Retinal pigment epithelial cell (primary cell): ENCODE measurements around the gene RFX8.

ENCODE experiments used
- DNase-seq: peaks from one replicate; pipeline ENCODE4 v3.0.0-alpha.2; 2010; ENCODE audit warnings: low read depth
- H3K4me3 ChIP-seq: 2 replicates; pipeline ENCODE4 v1.5.1; 2011; ENCODE audit warnings: mild to moderate bottlenecking, low read length, control low read depth, moderate library complexity
- CTCF ChIP-seq: conservative IDR thresholded peaks from 2 replicates; pipeline ENCODE4 v1.5.1; 2011; ENCODE audit warnings: low read depth, low read length, control low read depth, inconsistent platforms

RFX8 gene

GRCh38 chr2:101396316-101396717 is 78.6 kb downstream of the RFX8 start:
- no peak for TF ChIP-seq CTCF
- no peak overlapping the region for H3K4me3 ChIP-seq
- DNase-seq = peak; percentile 83

- no peak for DNase-seq
- no peak overlapping the region for H3K4me3 ChIP-seq
- no peak for TF ChIP-seq CTCF
These were observed 79.2 kb downstream of the RFX8 start for GRCh38 chr2:101395545-101396315.

- TF ChIP-seq CTCF = no peak
- DNase-seq = no peak
- H3K4me3 ChIP-seq = no peak overlapping the region
These were observed 86.7 kb downstream of the RFX8 start for GRCh38 chr2:101388232-101388631.

GRCh38 chr2:101387151-101387834 is 87.6 kb downstream of the RFX8 start, which contains the start of gene CREG2:
TSS of gene CREG2 (minus strand) at chr2:101387503. CDS start at chr2:101387457, 46 bp downstream.
- DNase-seq = peak; percentile 14
- TF ChIP-seq CTCF = peak; percentile 58
- H3K4me3 ChIP-seq = peak within 1 kb of the TSS; percentile 53

- no peak for TF ChIP-seq CTCF
- H3K4me3 ChIP-seq = peak overlapping the region; percentile 53
These were observed 88.2 kb downstream of the RFX8 start for GRCh38 chr2:101386599-101387150.

GRCh38 chr2:101383016-101383541 is 91.8 kb downstream of the RFX8 start:
- DNase-seq = no peak
- H3K4me3 ChIP-seq = no peak overlapping the region
- no peak for TF ChIP-seq CTCF

More at GRCh38 chr2:101386599-101387150, 88.2 kb downstream of the RFX8 start:
- no peak for DNase-seq
